Right forelimb (tissue), 1 donor: ENCODE data around the gene TPMT.
"Not testable (repeated sequence)": the region's sequence is repeated elsewhere in the genome, so short reads cannot be mapped to it uniquely, and the experiment has no call there.

Experiments used
- DNase-seq: peaks from one replicate; pipeline ENCODE4 v3.0.0-alpha.2; 2018

Gene TPMT

GRCh38 chr6:18155150-18155863 is 430 bp upstream of the TPMT start, which contains the start of gene KDM1B:
KDM1B (plus strand) TSS chr6:18155422; CDS start chr6:18159896, 4,474 bp downstream.
- peak; percentile 99 for DNase-seq

DNA sequence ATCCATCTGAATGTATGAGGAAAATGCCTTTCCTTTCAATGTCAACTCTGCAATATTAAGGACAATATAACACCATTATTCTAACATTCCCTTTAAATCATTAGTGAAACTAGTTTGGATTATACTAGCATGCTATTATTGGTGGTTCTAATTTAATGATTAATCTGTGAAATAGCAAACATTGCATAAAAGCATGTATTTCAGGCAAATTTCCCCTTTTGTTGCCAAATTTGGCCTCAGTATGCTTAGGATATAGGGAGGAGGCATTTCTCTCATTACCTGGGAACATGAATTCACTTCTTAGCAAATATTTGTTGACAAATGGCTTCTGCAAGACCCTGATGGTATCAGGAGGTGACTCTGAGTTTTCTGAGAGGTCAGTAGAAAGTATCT is 1.6 kb downstream of the TPMT start:
- DNase-seq = no peak

DNA sequence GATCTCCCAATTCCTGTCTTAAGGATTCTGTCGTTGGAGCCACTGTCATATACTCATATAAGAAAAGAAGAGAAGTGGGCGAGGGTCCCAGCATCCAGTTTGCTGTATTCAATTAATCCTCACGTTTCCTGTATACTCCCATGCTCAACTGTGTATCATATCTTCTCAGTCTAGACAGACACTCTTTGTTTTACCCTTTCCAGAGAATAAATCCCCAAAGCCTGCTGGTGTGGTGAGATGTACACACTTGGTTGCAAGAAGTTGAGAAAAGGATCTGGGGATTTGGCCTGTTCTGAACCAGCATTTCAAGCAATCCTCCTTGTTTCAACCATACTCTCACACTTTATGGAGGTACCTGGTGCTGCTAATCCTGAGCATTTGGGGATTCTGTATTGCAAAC is 3.1 kb downstream of the TPMT start:
- DNase-seq = no peak

- DNase-seq = not testable (repeated sequence)
Observed at GRCh38 chr6:18151391-18151790, 3.5 kb downstream of the TPMT start.

GRCh38 chr6:18148304-18149025 is 6.4 kb downstream of the TPMT start:
- no peak for DNase-seq

GRCh38 chr6:18147616-18148015 is 7.3 kb downstream of the TPMT start:
- DNase-seq = no peak

DNA sequence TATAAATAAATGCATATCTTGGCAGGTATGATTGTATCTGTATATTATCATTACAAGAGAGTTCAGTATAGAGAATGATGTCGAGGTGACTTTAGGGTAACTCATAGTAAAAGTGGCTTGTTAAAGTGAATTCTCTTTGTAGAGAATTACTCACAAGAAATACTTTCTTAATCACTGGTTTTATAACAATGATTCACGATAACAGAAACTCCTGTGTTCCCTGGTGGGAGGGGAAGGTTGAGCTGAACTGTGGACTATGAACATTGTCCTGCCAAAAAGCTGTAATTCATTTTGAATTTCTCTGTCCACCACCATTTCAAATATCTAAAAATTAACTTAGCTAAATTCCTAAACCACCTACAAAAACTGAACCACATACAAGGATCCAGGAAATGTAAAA is 7.7 kb downstream of the TPMT start:
- no peak for DNase-seq

DNA sequence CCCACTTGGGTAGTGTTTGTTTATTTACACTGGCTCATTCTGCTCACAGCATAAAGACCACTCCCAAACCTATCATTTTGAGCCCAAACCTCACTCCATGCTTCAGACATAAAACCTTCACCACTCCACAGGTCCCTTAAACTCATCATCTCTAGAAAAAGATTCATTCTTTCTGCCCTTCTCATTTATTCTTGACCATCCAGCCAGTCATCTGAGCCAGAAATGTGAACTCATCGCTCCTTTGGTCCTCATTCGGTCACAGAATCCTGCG is 12.4 kb downstream of the TPMT start:
- DNase-seq = no peak

DNA sequence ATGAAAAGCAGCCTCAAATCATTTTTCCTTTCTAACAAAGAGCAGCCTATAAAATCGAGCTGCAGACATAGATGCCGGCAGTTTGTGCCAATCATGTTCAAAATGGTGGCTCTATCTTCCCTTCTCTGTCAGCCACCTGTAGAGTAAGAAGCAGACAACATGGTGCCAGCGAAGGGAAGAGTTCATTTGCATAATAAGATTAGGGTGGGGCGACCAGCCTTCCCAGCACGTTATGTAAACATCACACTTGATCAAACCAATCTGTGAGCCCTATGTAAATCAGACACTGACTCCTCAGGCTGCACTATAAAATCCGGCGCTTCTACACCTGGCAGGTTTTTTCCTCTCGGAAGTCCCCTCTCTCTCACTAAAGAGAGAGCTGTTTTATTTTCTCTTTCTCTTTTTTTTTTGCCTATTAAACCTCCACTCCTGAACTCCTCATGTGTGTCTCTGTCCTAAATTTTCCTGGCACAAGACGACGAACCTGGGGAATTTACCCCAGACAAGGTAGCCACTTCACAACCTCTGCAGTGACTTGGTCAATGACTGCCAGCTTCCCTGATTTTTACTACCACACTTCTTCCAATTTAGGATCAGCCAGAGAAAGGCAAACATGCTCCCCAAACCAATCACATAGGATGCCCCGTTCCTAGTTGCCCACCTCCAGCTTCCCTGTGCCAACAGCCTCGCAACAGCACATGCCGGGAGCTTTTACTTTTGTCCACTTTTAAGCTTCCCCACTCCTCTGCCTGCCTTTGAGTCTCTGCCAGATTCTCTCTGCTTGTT is 12.9 kb downstream of the TPMT start:
- DNase-seq = no peak

DNA sequence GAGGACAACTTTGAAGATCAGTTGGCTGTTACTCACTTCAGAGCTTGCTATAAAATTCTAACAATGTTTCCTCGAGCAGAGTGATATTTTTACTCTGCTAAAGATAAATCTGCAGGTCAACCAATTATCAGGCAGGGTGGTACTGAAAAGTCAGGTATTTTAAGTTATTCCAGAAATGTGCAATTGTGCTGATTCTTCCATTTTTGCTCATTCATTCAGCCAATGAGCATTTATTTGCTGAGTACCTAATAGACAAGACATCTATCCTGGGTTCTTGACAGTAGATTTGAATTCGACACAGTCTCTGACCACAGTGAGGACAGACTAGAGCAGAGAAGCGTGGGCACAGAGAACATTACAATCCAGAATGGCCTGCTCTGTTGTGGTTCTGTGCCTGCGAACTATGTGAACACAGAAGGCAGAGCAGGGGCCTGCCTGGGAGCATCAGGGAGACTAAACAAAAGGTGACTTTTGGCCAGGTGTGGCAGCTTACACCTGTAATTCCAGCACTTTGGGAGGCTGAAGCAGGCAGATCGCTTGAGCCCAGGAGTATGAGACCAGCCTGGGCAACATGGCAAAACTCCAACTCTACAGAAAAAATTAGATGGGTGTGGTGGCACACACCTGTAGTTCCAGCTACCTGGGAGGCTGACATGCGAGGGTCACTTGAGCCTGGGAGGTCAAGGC is 14.8 kb downstream of the TPMT start:
- no peak for DNase-seq

DNA sequence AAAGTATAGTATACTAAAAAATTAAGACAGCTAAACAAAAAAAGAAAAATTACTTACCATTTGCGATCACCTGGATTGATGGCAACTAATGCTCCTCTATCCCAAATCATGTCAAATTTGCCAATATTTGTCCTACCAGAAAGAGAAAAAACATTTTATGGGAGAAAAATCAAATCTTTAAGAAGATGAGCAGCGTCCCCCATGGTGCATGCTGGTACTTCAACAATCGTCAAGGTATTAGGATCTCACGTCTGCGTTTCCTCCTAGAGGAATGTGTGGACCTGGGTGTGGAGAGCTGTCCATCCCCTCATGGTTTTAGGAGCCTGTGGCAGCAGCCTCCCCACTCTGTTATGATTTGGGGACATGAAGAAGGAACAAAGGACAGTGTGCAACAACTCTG is 16.0 kb downstream of the TPMT start:
- no peak for DNase-seq

- no peak for DNase-seq
Observed at GRCh38 chr6:18136260-18136659, 18.6 kb downstream of the TPMT start.

DNA sequence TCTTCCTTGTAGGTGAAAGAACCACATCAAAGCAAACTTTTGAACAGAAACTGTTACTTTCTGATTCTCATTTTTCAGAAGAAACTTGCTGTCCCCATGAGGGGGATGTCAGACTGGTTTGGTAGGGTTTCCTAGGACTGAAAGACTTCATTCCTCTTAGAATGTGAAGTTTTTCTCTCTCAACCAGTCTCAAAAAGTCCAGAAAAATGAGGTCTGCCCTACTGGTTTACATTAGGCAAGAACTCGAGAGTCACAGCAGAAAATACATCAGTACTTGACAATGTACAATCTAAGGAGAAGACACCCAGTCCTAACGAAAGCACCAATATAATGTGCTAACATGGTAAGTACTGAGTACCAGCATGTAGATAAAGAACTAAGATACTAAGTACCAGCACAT is 19.7 kb downstream of the TPMT start:
- no peak for DNase-seq

- DNase-seq = no peak
Observed at GRCh38 chr6:18132346-18132745, 22.5 kb downstream of the TPMT start.

DNA sequence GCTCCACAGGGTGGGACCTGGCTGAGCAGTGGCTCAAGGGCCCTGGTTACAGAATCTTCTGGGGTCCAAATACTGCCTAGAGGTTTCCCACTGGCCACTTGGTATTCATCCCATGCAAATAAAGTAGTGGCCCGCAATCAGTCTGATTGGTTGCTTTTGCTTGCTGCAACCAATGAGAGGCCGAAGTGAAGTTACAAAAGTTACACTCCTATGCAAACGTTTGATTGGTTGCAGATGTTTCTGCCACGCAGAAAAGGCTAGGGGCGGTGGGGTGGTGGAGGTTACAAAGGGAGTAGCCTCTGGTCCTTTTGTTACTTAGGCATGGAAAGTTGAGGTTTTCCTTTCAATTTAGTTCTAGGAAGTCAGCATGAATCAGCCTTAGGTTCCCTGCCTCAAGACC is 28.8 kb downstream of the TPMT start:
- no peak for DNase-seq

DNA sequence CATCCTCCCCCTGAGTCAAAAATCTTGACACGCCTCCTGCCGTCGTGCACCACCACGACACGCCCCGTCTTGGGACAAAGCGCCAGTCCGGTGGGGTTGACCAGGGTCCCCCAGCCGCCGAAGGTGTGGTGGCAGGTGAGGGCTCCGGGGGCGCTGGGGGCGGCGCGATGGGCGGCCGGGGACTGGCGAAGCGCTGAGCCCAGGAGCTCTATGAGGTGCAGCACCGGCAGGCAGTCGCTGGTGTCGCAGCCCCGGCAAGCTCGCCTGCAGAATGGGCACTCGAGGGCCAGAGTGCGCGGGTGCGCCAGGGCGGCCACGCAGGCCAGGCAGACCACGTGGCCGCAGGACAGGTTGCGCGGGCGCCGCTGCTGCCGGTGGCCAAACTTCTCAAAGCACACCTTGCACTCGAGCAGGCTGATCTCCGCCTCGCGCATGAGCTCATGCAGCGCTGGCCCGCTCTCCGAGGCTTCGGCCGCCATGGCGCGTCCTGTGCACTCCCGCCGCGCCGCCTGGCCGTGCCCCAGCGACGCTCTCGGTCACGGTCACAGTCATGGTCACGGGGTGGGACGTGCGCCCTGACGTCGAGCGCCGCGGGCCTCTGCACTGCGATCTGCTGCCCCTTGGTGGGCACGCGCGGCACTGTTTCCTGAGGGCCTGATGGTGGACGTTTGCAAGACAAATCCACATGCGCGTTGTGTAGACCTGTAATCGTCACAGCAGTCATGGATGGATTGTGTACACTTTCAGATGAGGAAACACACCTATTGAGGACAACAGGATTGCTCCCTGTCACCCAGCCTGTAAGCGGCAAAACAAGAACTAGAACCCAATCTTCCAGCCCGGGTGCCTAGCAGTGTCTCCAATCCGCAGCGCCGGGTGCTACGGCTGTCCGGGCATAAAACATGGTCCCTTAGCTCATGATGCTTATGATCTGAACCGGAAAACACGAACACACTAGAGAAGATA is 32.5 kb downstream of the TPMT start, which contains the start of gene NHLRC1:
NHLRC1 (minus strand) TSS at position 550 of the 966 bp plus-strand sequence; CDS start at position 479, 71 bp downstream.
- DNase-seq = peak; percentile 90

- DNase-seq = no peak
Observed at GRCh38 chr6:18121580-18122127, 33.2 kb downstream of the TPMT start.

GRCh38 chr6:18119236-18119635 is 35.6 kb downstream of the TPMT start:
- DNase-seq = no peak

DNA sequence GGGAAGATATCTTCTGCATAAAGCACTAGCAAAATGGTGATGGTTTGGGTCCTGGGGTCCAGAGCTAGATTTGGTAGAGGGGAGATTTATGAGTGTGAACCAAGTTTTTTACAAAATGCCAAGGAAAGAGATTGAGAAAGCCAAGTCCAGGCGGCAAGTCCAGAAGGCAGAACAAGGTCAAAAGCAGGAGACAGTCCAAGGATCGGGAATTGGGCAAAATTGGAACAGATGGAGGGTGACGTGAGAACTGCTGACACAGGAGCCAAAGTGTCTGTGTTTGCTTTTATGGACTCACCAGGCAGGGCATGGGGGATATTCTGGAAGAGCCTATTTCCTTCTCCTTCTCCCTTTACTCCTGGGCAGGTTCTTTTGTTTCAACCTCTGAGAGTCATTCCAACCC is 36.5 kb downstream of the TPMT start:
- DNase-seq = no peak

DNA sequence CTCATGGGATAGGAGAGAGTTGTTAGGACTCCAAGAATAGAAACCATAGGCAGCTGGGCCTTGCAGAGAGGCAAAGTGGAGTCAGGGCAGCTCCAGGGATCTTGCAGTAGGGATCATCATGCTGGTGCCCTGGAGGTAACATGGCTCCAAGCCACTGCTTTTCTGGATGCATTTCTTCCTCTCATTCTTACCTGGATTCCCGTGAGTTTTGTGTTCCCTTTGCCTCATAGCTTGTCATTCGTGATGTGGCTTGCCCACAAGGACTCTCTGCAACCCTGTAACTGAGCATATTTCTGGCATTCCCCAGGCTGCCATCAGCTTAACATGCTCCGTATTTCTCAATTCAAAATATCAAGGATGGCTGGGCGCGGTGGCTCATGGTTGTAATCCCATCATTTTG is 37.7 kb downstream of the TPMT start:
- DNase-seq = no peak

DNA sequence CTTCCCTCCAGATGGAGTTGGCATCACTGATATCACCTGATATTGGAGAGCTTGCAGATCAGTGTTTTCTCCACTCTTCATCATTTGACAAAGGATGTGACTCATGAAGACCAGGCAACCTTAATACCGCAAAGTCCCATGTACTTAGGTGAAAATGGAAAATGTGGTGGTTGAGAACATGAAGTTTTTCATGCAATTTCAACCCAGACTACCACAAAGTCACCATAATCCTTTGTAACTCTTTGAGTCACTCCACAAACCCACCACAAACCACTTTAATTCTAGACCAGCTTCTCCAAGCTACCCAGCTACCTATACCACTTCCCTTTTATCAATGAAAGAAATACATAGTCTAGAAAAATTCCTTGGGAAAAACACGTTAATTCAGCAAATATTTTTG is 39.5 kb downstream of the TPMT start:
- DNase-seq = no peak

DNA sequence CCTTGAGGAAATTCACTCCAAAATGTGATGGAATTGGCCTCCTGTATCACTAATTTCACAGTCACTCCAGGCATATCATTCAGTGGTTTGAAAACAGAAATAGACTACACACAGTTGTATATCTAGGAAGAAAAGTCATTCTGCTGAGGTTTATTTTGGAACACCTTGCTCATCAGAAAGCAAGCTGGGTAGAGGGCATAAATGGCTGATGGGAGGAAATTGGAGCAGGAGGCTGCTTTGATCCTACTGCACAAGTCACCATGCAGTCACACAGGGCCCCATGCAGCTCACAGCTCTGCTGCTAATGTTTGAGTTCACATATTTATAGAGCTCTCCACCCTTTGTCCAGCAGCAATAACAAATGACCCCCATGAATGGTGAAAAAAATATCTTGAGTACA is 44.7 kb downstream of the TPMT start:
- DNase-seq = no peak
